Breast epithelium (tissue), 4 donors: ENCODE results near the gene FCF1. TPM values are rescaled to one million over a fixed set of nuclear protein-coding genes. Genes with fewer than 3 reads are reported as not detected.

Source experiments
- DNase-seq, 2 donors: peaks; one replicate each; pipeline ENCODE4 v3.0.0-alpha.2; 2019; ENCODE audit warnings: low spot score in 2 of 2
- H3K27ac ChIP-seq, 2 donors: fragments of 200-600 bp; sonication (generic) in 1 of 2; one replicate each; pipeline ENCODE4 v1.5.1; 2016 to 2019; ENCODE audit warnings: mild to moderate bottlenecking in 1 of 2
- H3K27me3 ChIP-seq, 2 donors: fragments of 200-600 bp; sonication (generic) in 1 of 2; one replicate each; pipeline versions ENCODE4 v1.5.1 to v1.6.0; 2017 to 2019; ENCODE audit warnings: control low read depth in 1 of 2, mild to moderate bottlenecking in 1 of 2
- H3K36me3 ChIP-seq: fragments of 200-600 bp; one replicate; pipeline ENCODE4 v1.5.1; 2019
- H3K4me1 ChIP-seq, 2 donors: fragments of 200-600 bp; sonication (generic); one replicate each; pipeline ENCODE4 v1.5.1; 2016 to 2019; ENCODE audit warnings: control low read depth in 1 of 2
- H3K4me3 ChIP-seq, 3 donors: fragments of 200-600 bp; sonication (generic); 1 replicate in 2 of 3; 2 replicates in 1 of 3; pipeline ENCODE4 v1.5.1; 2016 to 2019; ENCODE audit warnings: mild to moderate bottlenecking in 3 of 3, moderate library complexity in 2 of 3
- H3K9me3 ChIP-seq, 2 donors: fragments of 200-600 bp; sonication (generic) in 1 of 2; one replicate each; pipeline ENCODE4 v1.5.1; 2016 to 2019; ENCODE audit warnings: control low read depth in 1 of 2
- POLR2A ChIP-seq: fragments of 450-650 bp; IDR thresholded peaks from one replicate; pipeline ENCODE4 v1.6.1; 2016; ENCODE audit warnings: antibody characterized with exemption, mild to moderate bottlenecking, moderate library complexity
- POLR2AphosphoS5 ChIP-seq, 3 donors: sonication (generic); formaldehyde crosslinking; IDR thresholded peaks; one replicate each; pipeline ENCODE4 v1.6.1; 2017; ENCODE audit warnings: antibody characterized with exemption in 3 of 3
- intact Hi-C: fragments of 100-400 bp; cut with DNase I; formaldehyde crosslinking; loops from one replicate; pipeline ENCODE4 v1.15.1; 2023; ENCODE audit warnings: low total_unique reads
- total RNA-seq, 3 donors: library from RNA; depleted of rRNA; stranded (reverse); fragments of >200 nt; gene quantifications; one replicate each; pipeline ENCODE4 v1.1.0, GENCODE V29; 2016
- TF ChIP-seq, protein P1 (sequence below), 3 donors: fragments of 450-650 bp; IDR thresholded peaks; one replicate each; pipeline ENCODE4 v1.5.1; 2016 to 2017; ENCODE audit warnings: antibody characterized with exemption in 3 of 3, mild to moderate bottlenecking in 3 of 3, moderate library complexity in 3 of 3

Gene FCF1
- total RNA-seq, 3 donors from 2014 or later, result 29.4 to 34.6 (median 33.8) TPM

DNA sequence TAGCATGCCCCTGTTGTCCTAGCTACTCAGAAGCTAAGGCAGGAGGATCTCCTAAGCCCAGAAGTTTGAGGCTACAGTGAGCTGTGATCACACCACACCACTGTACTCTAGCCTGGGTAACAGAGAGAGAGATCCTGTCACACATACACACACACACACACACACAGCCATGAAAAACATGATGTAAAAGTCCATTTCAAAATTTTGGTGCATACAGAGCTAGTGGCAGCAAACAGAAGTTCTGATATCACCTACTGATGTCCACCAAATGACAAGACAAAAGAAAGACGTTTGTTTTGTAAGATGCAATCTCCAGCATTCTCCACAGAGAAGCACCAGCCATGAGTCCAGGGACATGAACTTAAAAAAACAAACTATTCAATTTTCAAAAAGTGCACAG lies 15.9 kb upstream of the FCF1 start:
- intact Hi-C loops, result no loop called here
- H3K4me1 ChIP-seq, result no peaks in the 10 kb centered on the region
- no peaks in the 10 kb centered on the region for H3K36me3 ChIP-seq
- H3K27ac ChIP-seq, result no peak overlapping the region
- TF ChIP-seq POLR2A (no peak), POLR2AphosphoS5 (IDR thresholded peaks at IDR 0.05) (no peak)
- TF ChIP-seq, protein P1, sequence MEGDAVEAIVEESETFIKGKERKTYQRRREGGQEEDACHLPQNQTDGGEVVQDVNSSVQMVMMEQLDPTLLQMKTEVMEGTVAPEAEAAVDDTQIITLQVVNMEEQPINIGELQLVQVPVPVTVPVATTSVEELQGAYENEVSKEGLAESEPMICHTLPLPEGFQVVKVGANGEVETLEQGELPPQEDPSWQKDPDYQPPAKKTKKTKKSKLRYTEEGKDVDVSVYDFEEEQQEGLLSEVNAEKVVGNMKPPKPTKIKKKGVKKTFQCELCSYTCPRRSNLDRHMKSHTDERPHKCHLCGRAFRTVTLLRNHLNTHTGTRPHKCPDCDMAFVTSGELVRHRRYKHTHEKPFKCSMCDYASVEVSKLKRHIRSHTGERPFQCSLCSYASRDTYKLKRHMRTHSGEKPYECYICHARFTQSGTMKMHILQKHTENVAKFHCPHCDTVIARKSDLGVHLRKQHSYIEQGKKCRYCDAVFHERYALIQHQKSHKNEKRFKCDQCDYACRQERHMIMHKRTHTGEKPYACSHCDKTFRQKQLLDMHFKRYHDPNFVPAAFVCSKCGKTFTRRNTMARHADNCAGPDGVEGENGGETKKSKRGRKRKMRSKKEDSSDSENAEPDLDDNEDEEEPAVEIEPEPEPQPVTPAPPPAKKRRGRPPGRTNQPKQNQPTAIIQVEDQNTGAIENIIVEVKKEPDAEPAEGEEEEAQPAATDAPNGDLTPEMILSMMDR (IDR thresholded peaks at IDR 0.05), result no peak
- H3K9me3 ChIP-seq, result peaks cover 2 to 3% of the 10 kb centered on the region in 2 donors
- DNase-seq, result no peak
- H3K27me3 ChIP-seq, result no peaks in the 10 kb centered on the region
- no peak overlapping the region for H3K4me3 ChIP-seq

DNA sequence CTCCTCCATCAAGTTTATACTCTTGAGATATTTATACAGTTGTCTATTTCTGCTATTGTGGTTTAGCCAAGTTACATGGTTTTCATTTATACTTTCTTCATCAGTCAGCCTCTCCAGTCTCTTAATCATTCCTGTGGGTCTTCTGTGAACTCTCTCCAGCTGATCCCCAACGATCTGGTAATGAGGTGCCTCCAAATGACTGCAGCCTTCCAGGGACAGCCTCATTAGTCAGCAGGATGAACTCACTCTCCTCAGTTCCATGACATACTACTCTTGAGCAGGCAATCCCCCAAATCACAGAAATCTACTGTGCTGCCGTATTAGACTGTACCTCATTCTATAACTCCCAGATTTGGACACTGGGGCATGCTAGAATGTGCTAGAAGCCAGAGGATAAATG lies 15.4 kb upstream of the FCF1 start:
- Histone ChIP-seq H3K27me3 (no peaks in the 10 kb centered on the region), H3K9me3 (peaks cover 7 to 8% of the 10 kb centered on the region in 2 donors), H3K4me1 (no peaks in the 10 kb centered on the region), H3K27ac (no peak overlapping the region), H3K36me3 (no peaks in the 10 kb centered on the region), H3K4me3 (no peak overlapping the region)
- intact Hi-C loops, result no loop called here
- TF ChIP-seq, protein P1 (IDR thresholded peaks at IDR 0.05), result no peak
- TF ChIP-seq POLR2A (no peak), POLR2AphosphoS5 (IDR thresholded peaks at IDR 0.05) (no peak)
- DNase-seq, result no peak

DNA sequence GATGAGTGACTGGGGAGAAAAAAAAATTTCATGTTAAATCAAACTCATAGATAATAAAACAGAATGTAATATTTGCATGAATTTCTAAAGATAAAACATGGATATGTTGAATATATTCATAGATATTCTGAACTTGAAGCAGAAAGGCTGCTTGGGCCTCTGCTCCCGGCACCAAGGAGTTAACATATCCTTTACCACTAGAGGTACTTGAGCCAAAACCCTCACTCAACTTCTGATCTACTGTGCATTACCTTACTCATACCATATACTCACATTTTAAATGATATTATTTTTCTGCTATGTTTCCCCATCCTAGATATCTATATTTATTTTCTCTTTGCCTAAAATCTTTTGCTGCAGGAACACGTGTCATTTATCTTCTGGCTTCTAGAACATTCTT lies 15.0 kb upstream of the FCF1 start:
- Histone ChIP-seq H3K27ac (no peak overlapping the region), H3K4me3 (no peak overlapping the region), H3K36me3 (no peaks in the 10 kb centered on the region), H3K4me1 (no peaks in the 10 kb centered on the region), H3K9me3 (peaks cover 7 to 9% of the 10 kb centered on the region in 2 donors), H3K27me3 (no peaks in the 10 kb centered on the region)
- intact Hi-C loops, result no loop called here
- TF ChIP-seq, protein P1 (IDR thresholded peaks at IDR 0.05), result no peak
- no peak for DNase-seq

DNA sequence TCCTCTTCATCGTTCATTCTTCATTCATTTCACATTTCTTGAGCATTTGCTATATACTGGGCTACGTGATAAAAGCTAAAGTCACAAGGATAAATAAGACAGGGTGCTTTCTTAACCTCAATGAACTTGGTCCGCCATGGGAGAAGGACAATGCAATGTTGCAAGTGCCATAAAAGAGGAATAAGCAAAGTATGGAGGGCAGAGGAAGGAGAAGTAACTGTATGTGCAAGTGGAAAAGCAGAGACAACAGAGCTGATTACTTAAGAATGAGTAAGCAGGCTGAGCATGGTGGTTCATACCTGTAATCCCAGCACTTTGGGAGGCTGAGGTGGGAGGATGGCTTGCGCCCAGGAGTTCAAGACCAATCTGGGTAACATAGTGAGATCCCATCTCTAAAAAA lies 14.5 kb upstream of the FCF1 start:
- H3K36me3 ChIP-seq, result no peaks in the 10 kb centered on the region
- intact Hi-C loops, result no loop called here
- no peak overlapping the region for H3K4me3 ChIP-seq
- H3K27ac ChIP-seq, result no peak overlapping the region
- DNase-seq, result no peak
- no peaks in the 10 kb centered on the region for H3K27me3 ChIP-seq
- H3K4me1 ChIP-seq, result no peaks in the 10 kb centered on the region
- peaks cover 7 to 9% of the 10 kb centered on the region in 2 donors for H3K9me3 ChIP-seq
- TF ChIP-seq POLR2AphosphoS5 (IDR thresholded peaks at IDR 0.05) (no peak), POLR2A (no peak)
- TF ChIP-seq, protein P1 (IDR thresholded peaks at IDR 0.05), result no peak

DNA sequence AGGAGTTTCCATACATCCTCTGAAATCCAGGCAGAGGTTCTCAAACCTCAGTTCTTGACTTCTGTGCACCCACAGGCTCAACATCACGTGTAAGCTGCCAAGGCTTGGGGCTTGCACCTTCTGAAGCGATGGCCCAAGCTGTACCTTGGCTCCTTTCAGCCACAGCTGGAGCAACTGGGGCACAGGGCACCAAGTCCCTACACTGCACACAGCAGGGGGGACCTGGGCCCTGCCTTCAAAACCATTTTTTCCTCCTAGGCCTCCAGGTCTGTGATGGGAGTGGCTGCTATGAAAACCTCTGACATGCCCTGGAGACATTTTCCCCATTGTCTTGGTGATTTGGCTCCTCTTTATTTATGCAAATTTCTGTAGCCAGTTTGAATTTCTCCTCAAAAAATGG lies 10.7 kb upstream of the FCF1 start:
- H3K36me3 ChIP-seq, result no peaks in the 10 kb centered on the region
- no peaks in the 10 kb centered on the region for H3K27me3 ChIP-seq
- DNase-seq, result no peak
- intact Hi-C loops, result no loop called here
- no peak overlapping the region for H3K4me3 ChIP-seq
- H3K4me1 ChIP-seq, result no peaks in the 10 kb centered on the region
- peaks cover 7 to 9% of the 10 kb centered on the region in 2 donors for H3K9me3 ChIP-seq
- TF ChIP-seq, protein P1 (IDR thresholded peaks at IDR 0.05), result no peak
- TF ChIP-seq POLR2A (no peak), POLR2AphosphoS5 (IDR thresholded peaks at IDR 0.05) (no peak)
- H3K27ac ChIP-seq, result no peak overlapping the region
